GM12878 (cell line): Measurements from ENCODE around the gene BATF3. TPM values are rescaled to one million over a fixed set of nuclear protein-coding genes. Genes with fewer than 3 reads are reported as not detected.

Experiments
- ATAC-seq: fragments of 200-7000 bp; cut with Tn5 transposase; 3 replicates; pipeline ENCODE4 v1.9.1; 2020; ENCODE audit warnings: mild to moderate bottlenecking, moderate library complexity
- BruUV-seq: library from RNA; stranded (reverse); fragments of 400-500 nt; replicated peaks from 2 replicates; lab custom pipeline; 2021; lab: Mats Ljungman, UMichigan
- CTCF ChIA-PET: fragments of 300-600 bp; sonication (Branson Sonifier 250); formaldehyde crosslinking; extraction: SDS; loops from one replicate; lab custom pipeline; 2021; ENCODE audit warnings: inconsistent platforms; lab: Yijun Ruan, JAX
- POLR2A ChIA-PET: fragments of 350-600 bp; formaldehyde crosslinking; extraction: SDS; loops from one replicate; lab custom pipeline; 2021; ENCODE audit warnings: inconsistent platforms; lab: Charles Lee
- RAD21 ChIA-PET: fragments of 300-600 bp; sonication (Branson Sonifier 250); formaldehyde crosslinking; loops from one replicate; lab custom pipeline; 2023; ENCODE audit warnings: antibody characterized with exemption; ENCODE audit not compliant: unreplicated experiment; lab: Charles Lee
- SMC1A ChIA-PET: fragments of 300-600 bp; sonication (Branson Sonifier 250); formaldehyde crosslinking; loops from one replicate; lab custom pipeline; 2023; ENCODE audit not compliant: unreplicated experiment, uncharacterized antibody; lab: Charles Lee
- DNase-seq: peaks from one replicate; pipeline ENCODE4 v3.0.0-alpha.2; 2011; ENCODE audit warnings: low read depth, low spot score
- FAIRE-seq: peaks from 3 replicates; lab custom pipeline; 2011; peaks lifted over from hg19 to GRCh38; lab: Jason Lieb, UNC
- H2AFZ ChIP-seq: 2 replicates; pipeline ENCODE4 v1.6.0; 2011; ENCODE audit warnings: low read depth, low read length, control low read depth; ENCODE audit not compliant: control insufficient read depth
- H3K27ac ChIP-seq: 2 replicates; pipeline ENCODE4 v1.5.1; 2011; ENCODE audit warnings: control low read depth; ENCODE audit not compliant: control insufficient read depth, insufficient read depth
- H3K27me3 ChIP-seq, 2 experiments: replicated peaks in 1 of 2; 2 replicates each; pipeline versions ENCODE4 v1.6.0 to v1.6.1; 2011; ENCODE audit warnings: low read length in 1 of 2; ENCODE audit not compliant: control insufficient read depth in 2 of 2, insufficient read depth in 2 of 2
- H3K36me3 ChIP-seq, 2 experiments: 2 replicates each; pipeline ENCODE4 v1.5.1; 2011; ENCODE audit warnings: low read length in 1 of 2; ENCODE audit not compliant: control insufficient read depth in 2 of 2, insufficient read depth in 2 of 2
- H3K4me1 ChIP-seq: 2 replicates; pipeline ENCODE4 v1.6.1; 2011; ENCODE audit warnings: mild to moderate bottlenecking, low read length, moderate library complexity, mixed read lengths; ENCODE audit not compliant: control insufficient read depth, insufficient read depth
- H3K4me2 ChIP-seq: 2 replicates; pipeline ENCODE4 v1.6.0; 2011; ENCODE audit warnings: control low read depth; ENCODE audit not compliant: control insufficient read depth, insufficient read depth
- H3K4me3 ChIP-seq: fragments of 200-600 bp; sonication (generic); 2 replicates; pipeline ENCODE4 v1.5.1; 2016
- H3K79me2 ChIP-seq: 2 replicates; pipeline ENCODE4 v1.6.0; 2011; ENCODE audit warnings: low read length; ENCODE audit not compliant: control insufficient read depth, insufficient read depth
- H3K9ac ChIP-seq: 2 replicates; pipeline ENCODE4 v1.8.0; 2011; ENCODE audit warnings: low read length, control low read depth, mixed read lengths; ENCODE audit not compliant: control insufficient read depth, insufficient read depth
- H3K9me3 ChIP-seq: replicated peaks from 3 replicates; pipeline ENCODE4 v1.5.1; 2011; ENCODE audit warnings: mild to moderate bottlenecking, low read length; ENCODE audit not compliant: control insufficient read depth, insufficient read depth
- H4K20me1 ChIP-seq: 2 replicates; pipeline ENCODE4 v1.6.0; 2011; ENCODE audit not compliant: control insufficient read depth, insufficient read depth
- BRCA1 ChIP-seq: IDR thresholded peaks from 2 replicates; pipeline ENCODE4 v1.6.1; 2011; ENCODE audit warnings: low read depth, low read length, improper control_type of control experiment
- CHD1 ChIP-seq: IDR thresholded peaks from 2 replicates; pipeline ENCODE4 v1.6.1; 2012; ENCODE audit warnings: low read depth, low read length, improper control_type of control experiment
- FOS ChIP-seq: IDR thresholded peaks from 3 replicates; pipeline ENCODE4 v1.6.1; 2011; ENCODE audit warnings: borderline replicate concordance; ENCODE audit not compliant: insufficient read length; ENCODE audit errors: extremely low read depth
- NFYB ChIP-seq: IDR thresholded peaks from 2 replicates; pipeline ENCODE4 v1.6.1; 2011; ENCODE audit warnings: low read depth, mild to moderate bottlenecking, low read length, improper control_type of control experiment, moderate library complexity; ENCODE audit not compliant: insufficient read depth
- NKRF ChIP-seq: fragments of 450-650 bp; conservative IDR thresholded peaks from 2 replicates; pipeline ENCODE4 v1.6.1; 2017; ENCODE audit warnings: mild to moderate bottlenecking, moderate library complexity
- PBX3 ChIP-seq: IDR thresholded peaks from 2 replicates; pipeline ENCODE4 v1.6.1; 2011; ENCODE audit warnings: mild to moderate bottlenecking, low read depth, low read length, moderate library complexity; ENCODE audit not compliant: insufficient replicate concordance
- POLR2AphosphoS2 ChIP-seq: IDR thresholded peaks from 2 replicates; pipeline ENCODE4 v1.6.1; 2011; ENCODE audit warnings: low read depth, mild to moderate bottlenecking, low read length, improper control_type of control experiment, moderate library complexity
- RFX5 ChIP-seq: IDR thresholded peaks from 2 replicates; pipeline ENCODE4 v1.6.1; 2011; ENCODE audit warnings: low read depth, low read length, improper control_type of control experiment
- RUNX3 ChIP-seq: IDR thresholded peaks from 2 replicates; pipeline ENCODE4 v1.6.1; 2012; ENCODE audit warnings: low read length, inconsistent platforms
- SRF ChIP-seq, 2 experiments: IDR thresholded peaks; 2 replicates each; pipeline ENCODE4 v1.6.1; 2011; ENCODE audit warnings: low read depth in 2 of 2, low read length in 2 of 2, mild to moderate bottlenecking in 1 of 2, moderate library complexity in 1 of 2
- SUPT20H ChIP-seq: IDR thresholded peaks from 2 replicates; pipeline ENCODE4 v1.6.1; 2011; ENCODE audit warnings: low read depth, mild to moderate bottlenecking, low read length, moderate library complexity, borderline replicate concordance; ENCODE audit not compliant: control insufficient read depth
- TARDBP ChIP-seq: IDR thresholded peaks from 2 replicates; pipeline ENCODE4 v1.6.1; 2016; ENCODE audit warnings: borderline replicate concordance
- WRNIP1 ChIP-seq: IDR thresholded peaks from 2 replicates; pipeline ENCODE4 v1.6.1; 2011; ENCODE audit warnings: low read depth, low read length, improper control_type of control experiment, borderline replicate concordance
- ZNF24 ChIP-seq: fragments of 450-650 bp; IDR thresholded peaks from 2 replicates; pipeline ENCODE4 v1.6.1; 2017; ENCODE audit warnings: antibody characterized with exemption, mild to moderate bottlenecking
- ZNF687 ChIP-seq: fragments of 450-650 bp; IDR thresholded peaks from 2 replicates; pipeline ENCODE4 v1.6.1; 2017; ENCODE audit warnings: mild to moderate bottlenecking, moderate library complexity
- WGBS: methylation state at CpG from one replicate; pipeline ENCODE4 v1.1.6; 2016; ENCODE audit warnings: low lambda C conversion rate; ENCODE audit not compliant: insufficient replicate concordance, insufficient coverage; ENCODE audit errors: missing lambda C conversion rate; 5-methylcytosine and 5-hydroxymethylcytosine counted together
- in situ Hi-C: fragments of 300-500 bp; cut with MboI; formaldehyde crosslinking; loops from 9 replicates; pipeline ENCODE4 v1.14.3; 2018; ENCODE audit warnings: mixed read lengths
- intact Hi-C: fragments of 100-400 bp; cut with micrococcal nuclease; formaldehyde crosslinking; loops from one replicate; pipeline ENCODE4 v1.14.2; 2022; ENCODE audit not compliant: unreplicated experiment
- polyA plus RNA-seq, 11 experiments: library from polyadenylated mRNA; depleted of rRNA in 4 of 11; unstranded in 6 of 11; stranded (reverse) in 5 of 11; fragments of >200 nt; fragmentation: Nextera tagmentation in 4 of 11; fragmentation: Illumina TruSeq in 1 of 11; extraction: Ambion mirVana in 4 of 11; extraction: Trizol in 1 of 11; gene quantifications; 1 replicate in 1 of 11; 2 replicates in 10 of 11; pipeline versions ENCODE4 v1.2.1 to v1.2.3, GENCODE V29; 2011 to 2016; ENCODE audit warnings: inconsistent platforms in 2 of 11, missing spikeins in 2 of 11, low read depth in 1 of 11
- total RNA-seq, 4 experiments: library from RNA; depleted of rRNA in 3 of 4; stranded (reverse); fragments of >200 nt in 3 of 4; fragmentation: Illumina TruSeq in 1 of 4; extraction: Trizol in 1 of 4; gene quantifications; 2 replicates each; pipeline versions ENCODE4 v1.2.1 to v1.2.3, GENCODE V29; 2013 to 2021

The BATF3 gene
- total and polyA plus RNA-seq, 10 of the 15 experiments (the other 5 are each of a cell fraction or from before 2014, with no cell fraction given): 11.1 to 56.8 (median 30.8) TPM

- Histone ChIP-seq H3K27me3 (no peaks in the 10 kb centered on the region), H3K9me3 (no peaks in the 10 kb centered on the region; the same call in 2 of the 3 replicates), H3K79me2 (no peaks in the 10 kb centered on the region), H3K4me2 (peak overlapping the region; percentile 33; the same call in 1 of the 2 replicates), H3K9ac (no peak overlapping the region), H4K20me1 (no peaks in the 10 kb centered on the region), H3K4me3 (no peak overlapping the region), H3K36me3 (peaks cover 0 to 3% of the 10 kb centered on the region in 2 experiments; a peak in 2 of 4 replicates), H3K4me1 (no peaks in the 10 kb centered on the region), H3K27ac (no peak overlapping the region), H2AFZ (no peak overlapping the region; the same call in 1 of the 2 replicates)
- ChIA-PET RAD21 (interaction anchor here (0.9 to 1.0 kb wide), 2 partner anchors 36 to 60 kb away, joined by 3 read pairs; no protein-coding TSS in a partner anchor), POLR2A (interaction anchor here (0.6 kb wide), 1 partner anchor 113 kb away, joined by 3 read pairs; the partner anchor contains the start of gene ATF3), SMC1A (interaction anchor here (0.8 to 2.2 kb wide), 5 partner anchors 20 to 264 kb away, joined by 3 to 7 read pairs (median 3); no protein-coding TSS in a partner anchor), CTCF (interaction anchor here (0.8 to 1.5 kb wide), 3 partner anchors 29 to 63 kb away, joined by 3 to 4 read pairs (median 3); no protein-coding TSS in a partner anchor)
- in situ Hi-C loops (no loop called here), intact Hi-C loops (no loop called here)
- no peak for FAIRE-seq
- WGBS: 14% methylated on average over 9 of the region's 9 CpGs
- BruUV-seq: no TSS peak
- DNase-seq: no peak
- peak; percentile 66 for ATAC-seq
- TF ChIP-seq RFX5 (no peak), POLR2AphosphoS2 (no peak), SRF (IDR thresholded peaks at IDR 0.05; ENCODE audit: low read depth in 2 of 2, low read length in 2 of 2) (no peak), ZNF24 (no peak), TARDBP (no peak), NKRF (no peak), ZNF687 (no peak), NFYB (no peak), BRCA1 (no peak), CHD1 (no peak), PBX3 (no peak), WRNIP1 (no peak), SUPT20H (no peak), RUNX3 (peak; percentile 31; the same call in 1 of the 2 replicates), FOS (no peak)
These were observed 22.0 kb upstream of the BATF3 start for GRCh38 chr1:212721388-212722247.
